NB4 (cell line): ENCODE data around the gene LGALS7B.

Experiments
- POLR2A ChIP-seq: IDR thresholded peaks from 2 replicates; pipeline ENCODE4 v1.6.1; 2011; ENCODE audit warnings: mild to moderate bottlenecking; ENCODE audit not compliant: insufficient read length; ENCODE audit errors: extremely low read depth
- TF ChIP-seq, protein P1 (sequence below): IDR thresholded peaks from one replicate; pipeline ENCODE4 v1.5.1; 2012; ENCODE audit warnings: low read depth, low read length
- TF ChIP-seq, protein P2 (sequence below): IDR thresholded peaks from 2 replicates; pipeline ENCODE4 v1.6.1; 2011; ENCODE audit warnings: low read depth, low read length

DNA sequence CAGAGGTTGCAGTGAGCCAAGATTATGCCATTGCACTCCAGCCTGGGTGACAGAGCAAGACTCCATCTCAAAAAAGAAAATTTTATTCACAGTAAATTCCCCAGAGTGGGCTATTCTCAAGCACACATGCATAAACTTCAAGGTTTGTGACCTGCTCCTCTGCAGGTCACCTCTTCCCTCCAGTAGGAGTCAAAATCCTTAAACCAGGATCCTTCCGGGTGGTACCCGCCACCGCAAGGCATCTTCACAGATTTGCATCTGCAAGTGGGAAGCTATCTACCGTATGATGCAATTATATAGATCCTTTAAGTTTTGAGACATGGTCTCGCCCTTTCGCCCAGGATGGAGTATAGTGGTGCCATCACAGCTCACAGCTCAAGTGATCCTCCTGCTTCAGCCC is 45.6 kb downstream of the LGALS7B start:
- TF ChIP-seq, protein P1, sequence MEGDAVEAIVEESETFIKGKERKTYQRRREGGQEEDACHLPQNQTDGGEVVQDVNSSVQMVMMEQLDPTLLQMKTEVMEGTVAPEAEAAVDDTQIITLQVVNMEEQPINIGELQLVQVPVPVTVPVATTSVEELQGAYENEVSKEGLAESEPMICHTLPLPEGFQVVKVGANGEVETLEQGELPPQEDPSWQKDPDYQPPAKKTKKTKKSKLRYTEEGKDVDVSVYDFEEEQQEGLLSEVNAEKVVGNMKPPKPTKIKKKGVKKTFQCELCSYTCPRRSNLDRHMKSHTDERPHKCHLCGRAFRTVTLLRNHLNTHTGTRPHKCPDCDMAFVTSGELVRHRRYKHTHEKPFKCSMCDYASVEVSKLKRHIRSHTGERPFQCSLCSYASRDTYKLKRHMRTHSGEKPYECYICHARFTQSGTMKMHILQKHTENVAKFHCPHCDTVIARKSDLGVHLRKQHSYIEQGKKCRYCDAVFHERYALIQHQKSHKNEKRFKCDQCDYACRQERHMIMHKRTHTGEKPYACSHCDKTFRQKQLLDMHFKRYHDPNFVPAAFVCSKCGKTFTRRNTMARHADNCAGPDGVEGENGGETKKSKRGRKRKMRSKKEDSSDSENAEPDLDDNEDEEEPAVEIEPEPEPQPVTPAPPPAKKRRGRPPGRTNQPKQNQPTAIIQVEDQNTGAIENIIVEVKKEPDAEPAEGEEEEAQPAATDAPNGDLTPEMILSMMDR: no peak
- TF ChIP-seq, protein P2, sequence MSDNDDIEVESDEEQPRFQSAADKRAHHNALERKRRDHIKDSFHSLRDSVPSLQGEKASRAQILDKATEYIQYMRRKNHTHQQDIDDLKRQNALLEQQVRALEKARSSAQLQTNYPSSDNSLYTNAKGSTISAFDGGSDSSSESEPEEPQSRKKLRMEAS: no peak
- no peak for TF ChIP-seq POLR2A
